ENCODE results near the gene URM1.

Gene URM1

GRCh38 chr9:128435611-128436010 lies 64.4 kb downstream of the URM1 start:
- FAIRE-seq = no peak

GRCh38 chr9:128438343-128439109 lies 67.4 kb downstream of the URM1 start:
- FAIRE-seq = no peak

GRCh38 chr9:128439273-128439672 lies 68.1 kb downstream of the URM1 start:
- FAIRE-seq = no peak
